ENCODE measurements around the gene TMEM150A.
"Not testable (repeated sequence)": the region's sequence is repeated elsewhere in the genome, so short reads cannot be mapped to it uniquely, and the experiment has no call there.

The TMEM150A gene

GRCh38 chr2:85611705-85612587 is 9.4 kb upstream of the TMEM150A start, which contains the start of gene C2orf68:
Gene C2orf68, minus strand, starts transcription at chr2:85612066. Its CDS starts 82 bp downstream, at chr2:85611984.
- peak; percentile 88 for DNase-seq (ENCODE audit: low read depth)

GRCh38 chr2:85611217-85611704 is 8.8 kb upstream of the TMEM150A start:
- DNase-seq (ENCODE audit: low read depth) = no peak

- DNase-seq (ENCODE audit: low read depth) = no peak
These were observed 5.0 kb upstream of the TMEM150A start for GRCh38 chr2:85607268-85608215.

GRCh38 chr2:85606116-85606455 is 3.6 kb upstream of the TMEM150A start:
- no peak for DNase-seq (ENCODE audit: low read depth)

- no peak for DNase-seq (ENCODE audit: low read depth)
These were observed 3.1 kb upstream of the TMEM150A start for GRCh38 chr2:85605406-85606115.

- DNase-seq (ENCODE audit: low read depth) = no peak
These were observed 2.3 kb upstream of the TMEM150A start for GRCh38 chr2:85604568-85605339.

- DNase-seq (ENCODE audit: low read depth) = not testable (repeated sequence)
These were observed 1.6 kb upstream of the TMEM150A start for GRCh38 chr2:85604133-85604444.

- DNase-seq (ENCODE audit: low read depth) = no peak
These were observed 575 bp downstream of the TMEM150A start for GRCh38 chr2:85601771-85602475.

GRCh38 chr2:85600951-85601770 is 1.3 kb downstream of the TMEM150A start:
- DNase-seq (ENCODE audit: low read depth) = no peak

GRCh38 chr2:85600235-85600575 is 2.3 kb downstream of the TMEM150A start:
- no peak for DNase-seq (ENCODE audit: low read depth)

- DNase-seq (ENCODE audit: low read depth) = no peak
These were observed 2.8 kb downstream of the TMEM150A start for GRCh38 chr2:85599468-85600234.

- DNase-seq (ENCODE audit: low read depth) = no peak
These were observed 3.7 kb downstream of the TMEM150A start for GRCh38 chr2:85598594-85599340.

- no peak for DNase-seq (ENCODE audit: low read depth)
These were observed 5.3 kb downstream of the TMEM150A start for GRCh38 chr2:85597241-85597640.

- no peak for DNase-seq (ENCODE audit: low read depth)
These were observed 5.9 kb downstream of the TMEM150A start for GRCh38 chr2:85596486-85597143.

GRCh38 chr2:85596026-85596333 is 6.5 kb downstream of the TMEM150A start:
- peak; percentile 24 for DNase-seq (ENCODE audit: low read depth)

- DNase-seq (ENCODE audit: low read depth) = peak; percentile 83
These were observed 7.0 kb downstream of the TMEM150A start, which contains the start of gene RNF181 for GRCh38 chr2:85595301-85596025. Gene RNF181, plus strand, starts transcription at chr2:85595745. Its CDS starts 19 bp downstream, at chr2:85595764.

- no peak for DNase-seq (ENCODE audit: low read depth)
These were observed 7.7 kb downstream of the TMEM150A start for GRCh38 chr2:85594715-85595300.
